ENCODE results near the gene CYP2F1. TPM values are rescaled to one million over a fixed set of nuclear protein-coding genes. Genes with fewer than 3 reads are reported as not detected.

Gene CYP2F1
- total and polyA plus RNA-seq, 9 of the 15 experiments (the other 6 are each of a cell fraction or from before 2014, with no cell fraction given), result 0.03 to 0.77 (median 0.18) TPM; not detected in 1

DNA sequence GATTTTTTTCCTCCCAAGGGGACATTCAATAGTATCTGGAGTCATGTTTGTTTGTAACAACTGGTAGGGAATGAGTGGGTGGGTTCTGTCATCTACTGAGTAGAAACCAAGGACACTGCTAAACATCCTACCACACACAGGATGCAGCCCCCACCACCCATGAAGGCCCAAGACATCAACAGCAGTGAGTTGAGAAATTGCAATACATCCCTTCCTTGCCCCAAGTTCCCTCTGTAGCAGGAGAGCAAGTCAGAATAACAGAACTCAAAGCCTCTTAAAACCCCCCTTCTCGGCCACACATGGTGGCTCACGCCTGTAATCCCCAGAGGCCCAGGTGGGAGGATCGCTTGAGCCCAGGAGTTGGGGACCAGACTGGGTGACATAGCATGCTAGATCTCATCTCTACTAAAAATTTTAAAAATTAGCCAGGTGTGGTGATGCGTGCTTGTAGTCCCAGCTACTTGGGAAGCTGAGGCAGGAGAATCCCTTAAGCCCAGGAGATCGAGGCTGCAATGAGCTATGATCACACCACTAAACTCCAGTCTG is 2.4 kb upstream of the CYP2F1 start:
- Histone ChIP-seq H3K9me3 (replicated peaks; ENCODE audit: control insufficient read depth, insufficient read depth, low read depth, low read length) (no peaks in the 10 kb centered on the region), H3K27me3 (ENCODE audit: control insufficient read depth in 2 of 2, insufficient read depth in 2 of 2, low read length in 2 of 2) (peaks cover 7 to 32% of the 10 kb centered on the region in 2 experiments; a peak in 3 of 5 replicates), H3K27ac (ENCODE audit: extremely low read depth, low read depth, low read length) (no peak overlapping the region), H3K4me3 (no peak overlapping the region), H3K4me1 (replicated peaks in 1 of 2; ENCODE audit: control insufficient read depth in 2 of 2, insufficient read depth in 2 of 2, low read length in 2 of 2) (no peaks in the 10 kb centered on the region), H3K9me1 (ENCODE audit: control insufficient read depth, insufficient read depth, low read length) (no peaks in the 10 kb centered on the region), H3K4me2 (ENCODE audit: insufficient read depth, low read length) (no peak overlapping the region), H2AFZ (ENCODE audit: low read depth, low read length) (no peak overlapping the region), H3K36me3 (ENCODE audit: control insufficient read depth, insufficient read depth, low read length) (no peaks in the 10 kb centered on the region), H3K79me2 (ENCODE audit: control insufficient read depth, insufficient read depth, low read length) (no peaks in the 10 kb centered on the region), H4K20me1 (replicated peaks; ENCODE audit: control insufficient read depth, insufficient read depth, low read length) (no peaks in the 10 kb centered on the region), H3K9ac (ENCODE audit: insufficient read depth in 1 of 2, low read depth in 2 of 2, low read length in 2 of 2) (no peak overlapping the region)
- in situ Hi-C loops (cut with MboI) (no loop called here), intact Hi-C loops (cut with micrococcal nuclease) (no loop called here)
- ATAC-seq, result no peak
- DNase-seq (ENCODE audit: extremely low read depth in 1 of 4, low spot score in 3 of 4), result no peak
- FAIRE-seq, result no peak
- ChIA-PET CTCF (ENCODE audit: low intra/inter-chr PET ratio) (no interaction called here), POLR2A (no interaction called here)
- WGBS (ENCODE audit: insufficient coverage, low coverage, missing lambda C conversion rate), result 3% methylated on average over 5 of the region's 5 CpGs
- BruUV-seq (replicated peaks), result no TSS peak
- TF ChIP-seq LCOR (CRISPR knock-in tag; IDR thresholded peaks at IDR 0.05) (no peak), MAFK (IDR thresholded peaks at IDR 0.05; ENCODE audit: low read length) (no peak), ARID4B (CRISPR knock-in tag; IDR thresholded peaks at IDR 0.05) (no peak), KLF1 (tag; IDR thresholded peaks at IDR 0.05) (no peak), NR2C1 (IDR thresholded peaks at IDR 0.05) (no peak), NR2C1 (tag; IDR thresholded peaks at IDR 0.05) (no peak), TCF7L2 (IDR thresholded peaks at IDR 0.05; ENCODE audit: low read depth, low read length) (no peak), ZNF639 (CRISPR knock-in tag; conservative IDR thresholded peaks at IDR 0.05 in 1 of 2, IDR thresholded peaks at IDR 0.05 in 1 of 2) (no peak)
- TF ChIP-seq, protein P1, sequence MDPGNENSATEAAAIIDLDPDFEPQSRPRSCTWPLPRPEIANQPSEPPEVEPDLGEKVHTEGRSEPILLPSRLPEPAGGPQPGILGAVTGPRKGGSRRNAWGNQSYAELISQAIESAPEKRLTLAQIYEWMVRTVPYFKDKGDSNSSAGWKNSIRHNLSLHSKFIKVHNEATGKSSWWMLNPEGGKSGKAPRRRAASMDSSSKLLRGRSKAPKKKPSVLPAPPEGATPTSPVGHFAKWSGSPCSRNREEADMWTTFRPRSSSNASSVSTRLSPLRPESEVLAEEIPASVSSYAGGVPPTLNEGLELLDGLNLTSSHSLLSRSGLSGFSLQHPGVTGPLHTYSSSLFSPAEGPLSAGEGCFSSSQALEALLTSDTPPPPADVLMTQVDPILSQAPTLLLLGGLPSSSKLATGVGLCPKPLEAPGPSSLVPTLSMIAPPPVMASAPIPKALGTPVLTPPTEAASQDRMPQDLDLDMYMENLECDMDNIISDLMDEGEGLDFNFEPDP (CRISPR knock-in tag; IDR thresholded peaks at IDR 0.05), result no peak
